ENCODE measurements around the gene CDX1. TPM values are rescaled to one million over a fixed set of nuclear protein-coding genes. Genes with fewer than 3 reads are reported as not detected.

The CDX1 gene
- total RNA-seq, 1 experiment from 2014 or later = not detected

GRCh38 chr5:150125334-150125733, 41.2 kb upstream of the CDX1 start:
- no peak overlapping the region for H2AFZ ChIP-seq (ENCODE audit: low read length)
- ChIA-PET CTCF (interaction anchor here (0.6 kb wide), 1 partner anchor 121 kb away, joined by 3 read pairs; no protein-coding TSS in a partner anchor), POLR2A (ENCODE audit: unreplicated experiment) (no interaction called here)
- intact Hi-C loops (cut with micrococcal nuclease) = no loop called here
- no peaks in the 10 kb centered on the region for H3K36me3 ChIP-seq (ENCODE audit: low read depth, low read length)
- no TSS peak for BruUV-seq (replicated peaks)
- DNase-seq (no peak), ATAC-seq (no peak)
- H3K4me3 ChIP-seq (ENCODE audit: low read length) = no peak overlapping the region
- no peak overlapping the region for H3K9ac ChIP-seq (ENCODE audit: low read length)
- H4K20me1 ChIP-seq (ENCODE audit: low read length) = no peaks in the 10 kb centered on the region
- H3K4me2 ChIP-seq (ENCODE audit: low read length) = no peak overlapping the region
- no peak for TF ChIP-seq CTCF (conservative IDR thresholded peaks at IDR 0.05; ENCODE audit: low read depth, low read length)
- TF ChIP-seq EZH2 (IDR thresholded peaks at IDR 0.05; ENCODE audit: low read length, unreplicated experiment) = no peak
- no peak for TF ChIP-seq EZH2phosphoT487 (IDR thresholded peaks at IDR 0.05; ENCODE audit: borderline replicate concordance, low read length)
- no peaks in the 10 kb centered on the region for H3F3A ChIP-seq (ENCODE audit: low read length, unreplicated experiment)
- peaks cover 6% of the 10 kb centered on the region; the same call in 1 of the 2 replicates for H3K4me1 ChIP-seq (ENCODE audit: insufficient read depth, low read length)
- no peaks in the 10 kb centered on the region for H3K27me3 ChIP-seq (ENCODE audit: low read length)
- H3K27ac ChIP-seq (ENCODE audit: low read length) = no peak overlapping the region
- H3K9me2 ChIP-seq (replicated peaks; ENCODE audit: low read length) = no peaks in the 10 kb centered on the region
- H3K9me3 ChIP-seq (ENCODE audit: low read length) = no peaks in the 10 kb centered on the region
- no peaks in the 10 kb centered on the region for H3K79me2 ChIP-seq (ENCODE audit: low read length)

DNA sequence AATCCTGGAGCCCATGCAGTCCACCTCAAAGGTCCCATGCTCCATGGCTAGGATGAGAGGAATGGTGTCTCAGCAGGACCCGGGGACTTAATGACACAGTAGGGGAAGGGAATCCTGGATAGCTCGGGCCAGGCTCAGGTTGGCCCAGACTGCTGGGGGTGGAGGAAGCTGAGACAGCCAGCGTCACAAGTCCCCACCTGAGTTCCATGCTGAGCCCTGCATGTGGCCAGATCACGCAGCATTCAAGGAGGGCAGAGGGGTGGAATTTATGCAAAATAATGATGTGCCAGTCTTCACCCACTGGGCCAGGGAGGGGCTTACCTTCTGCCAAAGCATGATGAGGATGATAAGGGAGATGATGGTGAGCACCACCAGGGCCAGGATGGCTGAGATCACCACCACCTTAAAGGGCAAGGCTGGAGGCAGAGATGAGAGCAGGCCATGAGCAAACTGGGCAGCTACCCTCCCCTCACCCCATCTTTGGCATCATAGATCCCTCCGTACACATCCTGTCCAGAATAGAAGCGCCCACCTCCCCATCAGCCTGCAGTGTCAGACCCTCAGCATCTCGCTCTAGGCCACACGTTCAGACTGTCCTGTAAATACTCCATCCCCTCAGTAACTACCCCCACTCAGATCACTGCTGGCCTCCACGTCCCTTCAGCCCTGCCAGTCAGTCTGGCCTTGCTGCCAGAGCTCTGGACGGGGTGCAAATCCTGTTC, 40.2 kb upstream of the CDX1 start:
- TF ChIP-seq EZH2 (IDR thresholded peaks at IDR 0.05; ENCODE audit: low read length, unreplicated experiment) (no peak), CTCF (conservative IDR thresholded peaks at IDR 0.05; ENCODE audit: low read depth, low read length) (no peak), EZH2phosphoT487 (IDR thresholded peaks at IDR 0.05; ENCODE audit: borderline replicate concordance, low read length) (no peak)
- ChIA-PET CTCF (no interaction called here), POLR2A (ENCODE audit: unreplicated experiment) (no interaction called here)
- H3K4me1 ChIP-seq (ENCODE audit: insufficient read depth, low read length) = peaks cover 6% of the 10 kb centered on the region; the same call in 1 of the 2 replicates
- no peaks in the 10 kb centered on the region for H3K9me2 ChIP-seq (replicated peaks; ENCODE audit: low read length)
- H3K4me2 ChIP-seq (ENCODE audit: low read length) = no peak overlapping the region
- no peaks in the 10 kb centered on the region for H3K9me3 ChIP-seq (ENCODE audit: low read length)
- H3K4me3 ChIP-seq (ENCODE audit: low read length) = no peak overlapping the region
- BruUV-seq (replicated peaks) = no TSS peak
- intact Hi-C loops (cut with micrococcal nuclease) = no loop called here
- no peak for DNase-seq
- H4K20me1 ChIP-seq (ENCODE audit: low read length) = no peaks in the 10 kb centered on the region
- no peak for ATAC-seq
- H3K27me3 ChIP-seq (ENCODE audit: low read length) = no peaks in the 10 kb centered on the region
- H2AFZ ChIP-seq (ENCODE audit: low read length) = no peak overlapping the region
- no peak overlapping the region for H3K9ac ChIP-seq (ENCODE audit: low read length)
- H3K27ac ChIP-seq (ENCODE audit: low read length) = no peak overlapping the region
- H3K79me2 ChIP-seq (ENCODE audit: low read length) = no peaks in the 10 kb centered on the region
- H3F3A ChIP-seq (ENCODE audit: low read length, unreplicated experiment) = no peaks in the 10 kb centered on the region
- no peaks in the 10 kb centered on the region for H3K36me3 ChIP-seq (ENCODE audit: low read depth, low read length)

GRCh38 chr5:150126921-150127265, 39.7 kb upstream of the CDX1 start:
- Histone ChIP-seq H3K9ac (ENCODE audit: low read length) (no peak overlapping the region), H3K4me1 (ENCODE audit: insufficient read depth, low read length) (peaks cover 6% of the 10 kb centered on the region; the same call in 1 of the 2 replicates), H3K9me2 (replicated peaks; ENCODE audit: low read length) (no peaks in the 10 kb centered on the region), H2AFZ (ENCODE audit: low read length) (no peak overlapping the region), H4K20me1 (ENCODE audit: low read length) (no peaks in the 10 kb centered on the region), H3K79me2 (ENCODE audit: low read length) (no peaks in the 10 kb centered on the region), H3K4me2 (ENCODE audit: low read length) (no peak overlapping the region), H3K27me3 (ENCODE audit: low read length) (no peaks in the 10 kb centered on the region), H3K9me3 (ENCODE audit: low read length) (no peaks in the 10 kb centered on the region), H3K36me3 (ENCODE audit: low read depth, low read length) (no peaks in the 10 kb centered on the region), H3K4me3 (ENCODE audit: low read length) (no peak overlapping the region), H3F3A (ENCODE audit: low read length, unreplicated experiment) (no peaks in the 10 kb centered on the region), H3K27ac (ENCODE audit: low read length) (no peak overlapping the region)
- no TSS peak for BruUV-seq (replicated peaks)
- ChIA-PET POLR2A (ENCODE audit: unreplicated experiment) (no interaction called here), CTCF (no interaction called here)
- no peak for TF ChIP-seq CTCF (conservative IDR thresholded peaks at IDR 0.05; ENCODE audit: low read depth, low read length)
- TF ChIP-seq EZH2phosphoT487 (IDR thresholded peaks at IDR 0.05; ENCODE audit: borderline replicate concordance, low read length) = no peak
- TF ChIP-seq EZH2 (IDR thresholded peaks at IDR 0.05; ENCODE audit: low read length, unreplicated experiment) = no peak
- DNase-seq = no peak
- intact Hi-C loops (cut with micrococcal nuclease) = no loop called here
- ATAC-seq = no peak
